Psoas muscle (tissue), 8 donors: ENCODE measurements around the gene LRRTM4. TPM values are rescaled to one million over a fixed set of nuclear protein-coding genes. Genes with fewer than 3 reads are reported as not detected.
"Not testable (repeated sequence)": the region's sequence is repeated elsewhere in the genome, so short reads cannot be mapped to it uniquely, and the experiment has no call there.

Source experiments
- ATAC-seq, 4 donors: fragments of 200-7000 bp; cut with Tn5 transposase; one replicate each; pipeline ENCODE4 v1.9.1; 2020; ENCODE audit warnings: moderate library complexity in 3 of 4, mild to moderate bottlenecking in 2 of 4
- DNase-seq, 2 donors: peaks; one replicate each; pipeline ENCODE4 v3.0.0-alpha.2; 2020
- H3K27ac ChIP-seq: fragments of 200-600 bp; one replicate; pipeline ENCODE4 v1.8.0; 2022
- H3K27me3 ChIP-seq, 3 donors: fragments of 200-600 bp in 1 of 3; one replicate each; pipeline versions ENCODE4 v1.6.1 to v1.8.0; 2013 to 2022; ENCODE audit warnings: low read length in 2 of 3, mild to moderate bottlenecking in 2 of 3, moderate library complexity in 1 of 3; ENCODE audit not compliant: insufficient read depth in 3 of 3
- H3K36me3 ChIP-seq, 2 donors: fragments of 200-600 bp in 1 of 2; one replicate each; pipeline versions ENCODE4 v1.6.1 to v1.8.0; 2013 to 2022; ENCODE audit warnings: low read depth in 1 of 2, mild to moderate bottlenecking in 1 of 2, moderate library complexity in 1 of 2; ENCODE audit not compliant: insufficient read depth in 1 of 2
- H3K4me1 ChIP-seq: fragments of 200-600 bp; one replicate; pipeline ENCODE4 v1.8.0; 2022
- H3K4me3 ChIP-seq: fragments of 200-600 bp; one replicate; pipeline ENCODE4 v1.8.0; 2022; ENCODE audit warnings: mild to moderate bottlenecking
- H3K9me3 ChIP-seq: fragments of 200-600 bp; one replicate; pipeline ENCODE4 v1.8.0; 2022
- CTCF ChIP-seq: fragments of 200-600 bp; IDR thresholded peaks from one replicate; pipeline ENCODE4 v1.8.0; 2022; ENCODE audit warnings: antibody characterized with exemption
- WGBS, 3 donors: extraction: QIAGEN DNeasy Blood & Tissue Kit; methylation state at CpG; one replicate each; pipeline versions ENCODE4 v1.1.6 to v1.1.7; 2013; 5-methylcytosine and 5-hydroxymethylcytosine counted together
- intact Hi-C, 2 donors: fragments of 100-400 bp; cut with DNase I; formaldehyde crosslinking; loops; one replicate each; pipeline versions ENCODE4 v1.11.0 to v1.14.2; 2022
- polyA plus RNA-seq, 3 donors: library from polyadenylated mRNA; stranded (reverse); fragments of 200-250 nt; gene quantifications; one replicate each; pipeline ENCODE4 v1.2.3, GENCODE V29; 2013
- total RNA-seq, 4 donors: library from RNA; stranded (reverse); fragmentation: NEBNext Ultra II Directional in 2 of 4; extraction: Animal tissue kit (Norgen Biotek cat#: 25700) in 2 of 4; gene quantifications; one replicate each; pipeline versions ENCODE4 v1.2.1 to v1.2.4, GENCODE V29; 2021 to 2023
- donor health status: healthy with polysubstance abuse.
- donor health status: DM: no; HTN: no; CAD: no; lungs with moderate emphysema.
- donor health status: Bipolar disorder and iron deficiency.
- donor health status: healthy.
- donor health status: DM: yes; HTN: yes; CAD: no.
- donor health status: DM: no; HTN: no; CAD: no.
- donor health status: DM: no; HTN: no; CAD: no.
- donor health status: DM: yes; HTN: yes; CAD: no.

Gene LRRTM4
- total and polyA plus RNA-seq, 7 donors = 0.03 to 0.86 (median 0.25) TPM; not detected in 1

GRCh38 chr2:76793647-76794334 lies 728.4 kb downstream of the LRRTM4 start:
- Histone ChIP-seq H3K36me3 (no peaks in the 10 kb centered on the region), H3K4me3 (no peak overlapping the region), H3K27ac (no peak overlapping the region), H3K4me1 (no peaks in the 10 kb centered on the region), H3K9me3 (no peaks in the 10 kb centered on the region), H3K27me3 (no peaks in the 10 kb centered on the region)
- no peak for DNase-seq
- ATAC-seq = no peak
- no peak for TF ChIP-seq CTCF
- WGBS, 3 donors = 57 to 64% (median 59%) methylated on average over 4 of the region's 4 CpGs
- intact Hi-C loops = no loop called here

- H3K27ac ChIP-seq, H3K36me3 ChIP-seq, intact Hi-C loops, H3K9me3 ChIP-seq, H3K27me3 ChIP-seq, H3K4me3 ChIP-seq, H3K4me1 ChIP-seq, DNase-seq, ATAC-seq: not testable (repeated sequence)
- 83 to 92% (median 91%) methylated on average over 19 to 22 of the region's 22 CpGs for WGBS, 3 donors
Observed at GRCh38 chr2:76781313-76781712, 740.9 kb downstream of the LRRTM4 start.

GRCh38 chr2:76763276-76763675 lies 758.9 kb downstream of the LRRTM4 start:
- Histone ChIP-seq H3K4me3 (no peak overlapping the region), H3K9me3 (no peaks in the 10 kb centered on the region), H3K27me3 (no peaks in the 10 kb centered on the region), H3K27ac (no peak overlapping the region), H3K4me1 (no peaks in the 10 kb centered on the region), H3K36me3 (no peaks in the 10 kb centered on the region)
- 84 to 86% (median 85%) methylated on average over 2 of the region's 2 CpGs for WGBS, 3 donors
- intact Hi-C loops = no loop called here
- no peak for TF ChIP-seq CTCF
- ATAC-seq (no peak), DNase-seq (no peak)

GRCh38 chr2:76760367-76760704 lies 761.8 kb downstream of the LRRTM4 start:
- H3K4me1 ChIP-seq = no peaks in the 10 kb centered on the region
- no peak overlapping the region for H3K27ac ChIP-seq
- DNase-seq (no peak), ATAC-seq (no peak)
- H3K9me3 ChIP-seq = no peaks in the 10 kb centered on the region
- no peak for TF ChIP-seq CTCF
- 86 to 97% (median 86%) methylated on average over 4 of the region's 4 CpGs for WGBS, 3 donors
- no peak overlapping the region for H3K4me3 ChIP-seq
- intact Hi-C loops = no loop called here
- H3K36me3 ChIP-seq = no peaks in the 10 kb centered on the region
- no peaks in the 10 kb centered on the region for H3K27me3 ChIP-seq

- Histone ChIP-seq H3K27me3 (no peaks in the 10 kb centered on the region), H3K36me3 (no peaks in the 10 kb centered on the region), H3K4me3 (no peak overlapping the region), H3K4me1 (no peaks in the 10 kb centered on the region), H3K27ac (no peak overlapping the region), H3K9me3 (no peaks in the 10 kb centered on the region)
- no peak for TF ChIP-seq CTCF
- DNase-seq (no peak), ATAC-seq (no peak)
- 70 to 76% (median 70%) methylated on average over 7 of the region's 7 CpGs for WGBS, 3 donors
- intact Hi-C loops = no loop called here
Observed at GRCh38 chr2:76759634-76760366, 762.4 kb downstream of the LRRTM4 start.
